Bronchial smooth muscle cell (primary cell): Measurements from ENCODE around the gene LAMTOR5. TPM values are rescaled to one million over a fixed set of nuclear protein-coding genes. Genes with fewer than 3 reads are reported as not detected.

Experiments
- total RNA-seq: library from RNA; depleted of rRNA; stranded (reverse); fragments of >200 nt; gene quantifications from 2 replicates; pipeline ENCODE4 v1.2.1, GENCODE V29; 2014

Gene LAMTOR5
- 63.8 and 81.0 TPM in 2 replicates for total RNA-seq

DNA sequence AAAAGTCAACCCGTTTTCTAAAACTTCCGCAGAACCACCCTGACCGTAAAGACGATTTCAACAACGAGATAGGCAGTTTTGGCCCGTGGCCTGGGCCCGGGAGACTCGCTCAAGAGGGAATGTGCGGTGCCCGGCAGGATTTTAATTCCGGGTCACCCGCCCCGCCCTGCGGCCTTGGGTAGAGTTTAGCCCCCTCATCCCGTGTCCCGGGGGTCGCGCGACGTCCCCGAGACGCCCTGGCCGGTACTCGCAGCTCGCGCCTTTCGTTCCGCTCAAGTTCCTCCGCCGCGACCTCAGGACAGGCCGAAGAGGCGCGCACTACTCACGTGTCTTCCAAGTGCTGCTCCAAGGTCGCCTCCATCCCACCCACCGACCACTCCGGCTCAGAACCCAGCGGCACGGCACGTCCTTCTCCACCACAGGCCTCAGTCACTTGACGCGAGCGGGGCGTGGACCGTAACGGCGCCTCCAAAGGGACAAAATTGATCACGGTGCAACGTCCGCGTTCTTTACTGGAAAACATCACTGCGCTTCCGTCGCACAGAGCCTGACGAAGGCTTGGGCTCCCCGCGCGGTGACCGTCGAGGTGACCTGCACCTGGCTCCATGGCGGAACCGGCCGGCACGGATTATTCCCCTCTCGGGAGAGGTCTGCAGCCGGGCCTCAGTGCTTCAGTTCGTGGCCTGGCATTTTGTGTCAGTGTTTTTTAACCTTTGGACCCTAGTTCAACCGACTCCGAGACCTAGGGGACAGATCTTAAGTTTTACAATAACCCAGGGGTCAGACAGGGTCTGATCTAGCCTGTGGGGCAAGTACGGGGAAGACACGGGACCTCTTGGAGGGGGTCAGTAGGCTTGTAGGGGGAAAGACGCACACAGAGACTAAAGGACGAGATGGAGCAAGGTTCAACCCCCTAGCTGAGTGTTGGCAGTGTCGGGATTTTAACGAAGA is at the start of gene LAMTOR5:
TSS of gene LAMTOR5 (minus strand) at position 435 of the 951 bp plus-strand sequence. CDS start at position 361, 74 bp downstream.

DNA sequence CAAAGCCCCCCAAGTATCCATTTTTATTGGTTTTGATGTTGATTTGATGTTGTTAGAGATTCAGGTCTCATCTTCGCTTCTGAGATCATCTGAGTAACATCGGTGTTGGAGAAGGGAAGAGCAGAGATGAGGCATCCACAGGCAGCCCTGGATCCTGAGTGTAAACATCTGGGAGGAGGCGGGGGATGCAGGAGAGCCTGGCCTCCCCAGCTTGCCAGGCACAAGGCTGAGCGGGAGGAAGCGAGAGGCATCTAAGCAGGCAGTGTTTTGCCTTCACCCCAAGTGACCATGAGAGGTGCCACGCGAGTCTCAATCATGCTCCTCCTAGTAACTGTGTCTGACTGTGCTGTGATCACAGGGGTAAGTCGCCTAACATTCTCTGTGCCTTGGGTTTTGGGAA is 43.4 kb upstream of the LAMTOR5 start, which contains the start of gene PROK1:
TSS of gene PROK1 (plus strand) at position 221 of the 400 bp plus-strand sequence. CDS start at position 289, 68 bp downstream.

DNA sequence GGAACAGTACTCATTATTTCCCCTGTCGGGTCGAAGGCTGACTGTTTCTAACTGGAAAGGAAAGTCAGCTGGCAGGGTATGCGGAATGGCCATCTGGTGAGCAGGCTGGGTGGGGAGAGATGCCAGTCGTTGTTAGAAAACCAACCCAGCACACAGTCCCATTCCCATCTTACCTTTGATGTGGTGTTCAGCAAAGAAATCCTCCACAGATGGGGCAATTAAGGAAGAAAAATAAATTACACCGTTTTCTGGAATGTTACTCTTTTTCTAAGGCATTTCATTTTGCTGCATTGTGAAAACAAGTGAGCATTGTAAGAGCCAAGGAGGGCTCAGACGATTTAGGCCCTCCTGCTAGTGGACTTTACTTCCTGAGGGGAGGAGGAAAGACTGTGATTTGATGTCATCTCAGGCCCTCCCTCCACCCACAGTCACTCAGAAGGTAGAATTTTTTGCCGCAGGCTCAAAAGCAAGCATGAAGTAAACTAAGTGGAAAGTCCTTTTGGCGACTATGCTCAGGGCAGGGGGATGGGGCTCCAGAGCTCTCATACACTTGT is 16.7 kb downstream of the LAMTOR5 start, which contains the start of gene SLC16A4:
TSS of gene SLC16A4 (minus strand) at position 335 of the 554 bp plus-strand sequence. CDS start 1,703 bp downstream, outside the sequence.

Other genes starting within 250 kb of the LAMTOR5 start
- 2.1 and 3.6 TPM in 2 replicates for gene KCNC4, start 197.4 kb downstream of the LAMTOR5 start, total RNA-seq
- 22.1 and 27.2 TPM in 2 replicates for gene RBM15, start 68.3 kb downstream of the LAMTOR5 start, total RNA-seq
- 47.1 and 119 TPM in 2 replicates for gene SLC16A4, start 16.7 kb downstream of the LAMTOR5 start, total RNA-seq
- gene PROK1, start 43.5 kb upstream of the LAMTOR5 start, total RNA-seq: not detected in 2 replicates
- gene KCNA10, start 111.5 kb upstream of the LAMTOR5 start, total RNA-seq: not detected in 2 replicates
- gene KCNA2, start 198.7 kb upstream of the LAMTOR5 start, total RNA-seq: under 0.01 TPM in 2 replicates